Ishikawa (cell line): ENCODE results near the gene ABCB11.

Experiments
- CREB1 ChIP-seq: IDR thresholded peaks from 2 replicates; pipeline ENCODE4 v1.6.1; 2012; ENCODE audit warnings: low read depth
- MAX ChIP-seq: IDR thresholded peaks from 2 replicates; pipeline ENCODE4 v1.6.1; 2012
- NFIC ChIP-seq: IDR thresholded peaks from 2 replicates; pipeline ENCODE4 v1.6.1; 2012
- RAD21 ChIP-seq: IDR thresholded peaks from 2 replicates; pipeline ENCODE4 v1.6.1; 2012; ENCODE audit warnings: low read depth
- TAF1 ChIP-seq: IDR thresholded peaks from 2 replicates; pipeline ENCODE4 v1.6.1; 2012; ENCODE audit warnings: low read depth, mild to moderate bottlenecking
- YY1 ChIP-seq: IDR thresholded peaks from 2 replicates; pipeline ENCODE4 v1.6.1; 2012; ENCODE audit warnings: low read depth

GRCh38 chr2:169042856-169043255, 11.7 kb upstream of the ABCB11 start:
- TF ChIP-seq TAF1 (no peak), MAX (no peak), NFIC (no peak), RAD21 (no peak), CREB1 (no peak), YY1 (no peak)
